IMR-90 (cell line): ENCODE data around the gene POLR2L. TPM values are rescaled to one million over a fixed set of nuclear protein-coding genes. Genes with fewer than 3 reads are reported as not detected.

Experiments
- ATAC-seq: fragments of 200-7000 bp; cut with Tn5 transposase; 2 replicates; pipeline ENCODE4 v1.9.1; 2020; ENCODE audit warnings: low read depth, mild to moderate bottlenecking, moderate library complexity
- BruUV-seq: library from RNA; stranded (reverse); fragments of 400-500 nt; replicated peaks from 2 replicates; lab custom pipeline; 2021; lab: Mats Ljungman, UMichigan
- CTCF ChIA-PET: fragments of 300-600 bp; formaldehyde crosslinking; extraction: SDS; loops from one replicate; lab custom pipeline; 2021; ENCODE audit warnings: antibody characterized with exemption; lab: Yijun Ruan, JAX
- POLR2A ChIA-PET: fragments of 300-600 bp; sonication (Branson Sonifier 250); formaldehyde crosslinking; loops from one replicate; lab custom pipeline; 2022; ENCODE audit warnings: antibody characterized with exemption; ENCODE audit not compliant: unreplicated experiment; lab: Charles Lee
- DNase-seq: peaks from one replicate; pipeline ENCODE4 v3.0.0; 2013
- H2AFZ ChIP-seq: replicated peaks from 2 replicates; pipeline ENCODE3; 2013; ENCODE audit warnings: low read length, mild to moderate bottlenecking; ENCODE audit not compliant: poor library complexity
- H2AK5ac ChIP-seq: 2 replicates; pipeline ENCODE4 v1.6.1; 2013; ENCODE audit warnings: low read depth, low read length, inconsistent platforms
- H2AK9ac ChIP-seq: replicated peaks from 2 replicates; pipeline ENCODE3; 2013; ENCODE audit warnings: mild to moderate bottlenecking, low read depth, low read length, moderate library complexity; ENCODE audit not compliant: poor library complexity
- H2BK120ac ChIP-seq: 2 replicates; pipeline ENCODE4 v1.6.1; 2013; ENCODE audit warnings: low read depth, low read length, inconsistent platforms
- H2BK15ac ChIP-seq: 3 replicates; pipeline ENCODE4 v1.6.1; 2013; ENCODE audit warnings: low read depth, low read length, inconsistent platforms
- H2BK20ac ChIP-seq: 2 replicates; pipeline ENCODE4 v1.6.1; 2013; ENCODE audit warnings: low read depth, mild to moderate bottlenecking, inconsistent platforms, low read length, moderate library complexity
- H2BK5ac ChIP-seq: 2 replicates; pipeline ENCODE4 v1.6.1; 2013; ENCODE audit warnings: mild to moderate bottlenecking, low read depth, low read length, inconsistent platforms; ENCODE audit not compliant: poor library complexity, severe bottlenecking
- H3K14ac ChIP-seq: replicated peaks from 2 replicates; pipeline ENCODE4 v1.6.1; 2013; ENCODE audit warnings: low read depth, low read length, inconsistent platforms
- H3K18ac ChIP-seq: 2 replicates; pipeline ENCODE4 v1.6.1; 2013; ENCODE audit warnings: low read depth, low read length, control low read depth
- H3K23ac ChIP-seq: 2 replicates; pipeline ENCODE4 v1.6.1; 2013; ENCODE audit warnings: low read depth, low read length, inconsistent platforms
- H3K27ac ChIP-seq: 2 replicates; pipeline ENCODE4 v1.5.1; 2013; ENCODE audit warnings: mild to moderate bottlenecking, control low read depth, low read length; ENCODE audit not compliant: insufficient read depth
- H3K27me3 ChIP-seq: 2 replicates; pipeline ENCODE4 v1.6.1; 2013; ENCODE audit warnings: low read length; ENCODE audit not compliant: control insufficient read depth, insufficient read depth
- H3K36me3 ChIP-seq: 2 replicates; pipeline ENCODE4 v1.6.1; 2013; ENCODE audit warnings: low read length, mixed read lengths; ENCODE audit not compliant: control insufficient read depth, insufficient read depth
- H3K4ac ChIP-seq: 2 replicates; pipeline ENCODE4 v1.6.1; 2013; ENCODE audit warnings: low read depth, low read length, inconsistent platforms
- H3K4me1 ChIP-seq: 2 replicates; pipeline ENCODE4 v1.6.1; 2013; ENCODE audit warnings: low read length, mixed read lengths; ENCODE audit not compliant: control insufficient read depth, insufficient read depth
- H3K4me2 ChIP-seq: 2 replicates; pipeline ENCODE4 v1.6.1; 2013; ENCODE audit warnings: low read depth, mild to moderate bottlenecking, control low read depth, low read length, moderate library complexity
- H3K4me3 ChIP-seq: 2 replicates; pipeline ENCODE4 v1.5.1; 2013; ENCODE audit warnings: low read depth, mild to moderate bottlenecking, control low read depth, low read length, moderate library complexity; ENCODE audit not compliant: insufficient read depth
- H3K56ac ChIP-seq: 2 replicates; pipeline ENCODE4 v1.6.1; 2013; ENCODE audit warnings: low read length, inconsistent platforms; ENCODE audit not compliant: insufficient read depth; ENCODE audit errors: extremely low read depth
- H3K79me1 ChIP-seq, 2 experiments: 2 replicates each; pipeline ENCODE4 v1.6.1; 2013; ENCODE audit warnings: low read length in 2 of 2, inconsistent platforms in 1 of 2, low read depth in 1 of 2
- H3K9ac ChIP-seq: 2 replicates; pipeline ENCODE4 v1.6.1; 2013; ENCODE audit warnings: low read depth, low read length, control low read depth
- H3K9me1 ChIP-seq: 2 replicates; pipeline ENCODE4 v1.6.1; 2013; ENCODE audit warnings: low read length, inconsistent platforms; ENCODE audit not compliant: insufficient read depth
- H3K9me3 ChIP-seq: 2 replicates; pipeline ENCODE4 v1.6.1; 2013; ENCODE audit warnings: low read length; ENCODE audit not compliant: control insufficient read depth, insufficient read depth
- H4K20me1 ChIP-seq: 2 replicates; pipeline ENCODE4 v1.6.1; 2013; ENCODE audit warnings: low read length, inconsistent platforms; ENCODE audit not compliant: insufficient read depth
- H4K5ac ChIP-seq: 2 replicates; pipeline ENCODE4 v1.6.1; 2013; ENCODE audit warnings: mild to moderate bottlenecking, low read depth, low read length, control low read depth
- H4K8ac ChIP-seq, 2 experiments: 2 replicates each; pipeline ENCODE4 v1.6.1; 2013; ENCODE audit warnings: low read depth in 2 of 2, low read length in 2 of 2, control low read depth in 1 of 2, inconsistent platforms in 1 of 2
- H4K91ac ChIP-seq: 2 replicates; pipeline ENCODE4 v1.6.1; 2013; ENCODE audit warnings: low read depth, low read length, inconsistent platforms; ENCODE audit not compliant: insufficient read depth
- WGBS, 2 experiments: methylation state at CpG; one replicate each; pipeline versions ENCODE4 v1.1.5 to v1.1.7; 2013; ENCODE audit warnings: missing lambda C conversion rate in 2 of 2; ENCODE audit not compliant: insufficient read length in 1 of 2; ENCODE audit errors: extremely low coverage in 2 of 2; 5-methylcytosine and 5-hydroxymethylcytosine counted together
- dilution Hi-C: fragments of 300-500 bp; cut with HindIII; formaldehyde crosslinking; loops from one replicate; pipeline ENCODE4 v1.14.3; 2018; ENCODE audit warnings: low sequenced_read_pairs; ENCODE audit not compliant: unreplicated experiment
- in situ Hi-C: fragments of 300-500 bp; cut with MboI; formaldehyde crosslinking; loops from 3 replicates; pipeline ENCODE4 v1.14.3; 2019; ENCODE audit warnings: low sequenced_read_pairs, inconsistent platforms, mixed read lengths
- intact Hi-C: fragments of 100-400 bp; cut with micrococcal nuclease; formaldehyde crosslinking; loops from 2 replicates; pipeline ENCODE4 v1.10.0; 2022
- polyA plus RNA-seq, 3 experiments: library from polyadenylated mRNA; depleted of rRNA; stranded (reverse); fragments of >200 nt; gene quantifications; 2 replicates each; pipeline ENCODE4 v1.2.3, GENCODE V29; 2012; ENCODE audit warnings: low replicate concordance in 1 of 3
- total RNA-seq: library from RNA; depleted of rRNA; stranded (reverse); fragments of >200 nt; gene quantifications from 2 replicates; pipeline ENCODE4 v1.2.3, GENCODE V29; 2012
- TF ChIP-seq, protein P1 (sequence below): fragments of 150-350 bp; IDR thresholded peaks from 2 replicates; pipeline ENCODE4 v1.6.1; 2017; ENCODE audit warnings: mild to moderate bottlenecking, antibody characterized with exemption, low read length, low read depth
- TF ChIP-seq, protein P2 (sequence below): conservative IDR thresholded peaks from 2 replicates; pipeline ENCODE4 v1.5.1; 2012; ENCODE audit warnings: mild to moderate bottlenecking, low read depth, low read length, improper control_type of control experiment

The POLR2L gene
- total and polyA plus RNA-seq, 2 of the 4 experiments (the other 2 are of a cell fraction), result 44.4 to 416 TPM

DNA sequence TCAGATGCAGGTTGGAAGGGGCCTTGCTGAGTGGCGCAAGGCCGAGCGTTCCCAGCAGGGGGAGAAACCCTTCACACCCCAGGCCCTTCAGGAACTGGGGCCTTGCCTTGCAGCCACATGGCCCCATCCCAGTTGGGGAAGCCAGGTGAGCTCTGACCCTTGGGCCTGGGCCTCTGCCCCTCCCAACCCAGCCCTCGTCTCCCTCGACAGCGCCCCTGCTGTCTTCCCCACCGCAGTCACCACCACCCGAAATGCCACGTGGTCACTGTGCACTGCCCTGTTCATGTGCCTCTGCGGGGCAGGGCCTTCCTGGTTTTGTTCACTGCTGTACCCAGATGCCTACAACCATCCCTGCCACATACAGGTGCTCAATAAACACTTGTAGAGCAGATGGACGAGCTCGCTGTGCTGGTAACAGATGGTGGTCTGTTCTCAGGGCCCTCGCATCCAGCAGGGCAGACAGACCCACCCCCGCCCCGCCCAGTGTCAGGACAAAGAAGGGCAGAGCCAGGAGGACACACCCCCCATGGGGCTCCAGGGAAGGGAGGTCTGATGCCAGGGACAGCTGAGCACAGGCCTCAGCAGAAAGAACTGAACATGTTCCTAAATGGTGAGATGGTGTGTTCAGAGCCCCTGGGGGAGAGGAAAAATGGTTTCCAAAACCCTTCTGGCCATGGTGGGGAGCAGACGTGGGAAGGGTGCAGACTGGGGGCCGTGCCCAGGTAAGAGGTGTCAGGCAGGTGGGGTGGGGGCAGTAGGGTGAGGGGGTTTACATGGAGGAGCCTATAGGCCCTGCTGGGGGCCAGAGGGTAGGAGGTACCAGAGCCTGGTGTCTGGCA is 3.7 kb downstream of the POLR2L start:
- Histone ChIP-seq H4K8ac (peak overlapping the region; percentile 40 to 51; a peak in 2 of 4 replicates), H3K9me1 (peaks cover 24% of the 10 kb centered on the region), H2BK5ac (no peak overlapping the region), H4K91ac (no peak overlapping the region), H3K4me2 (no peak overlapping the region), H3K18ac (no peak overlapping the region), H2AFZ (peak overlapping the region; percentile 57), H2BK120ac (no peak overlapping the region), H3K4ac (no peak overlapping the region), H3K27me3 (no peaks in the 10 kb centered on the region), H3K4me3 (no peak overlapping the region), H2BK20ac (no peak overlapping the region), H2AK9ac (peak overlapping the region; percentile 4), H2AK5ac (peak overlapping the region; percentile 31; the same call in 1 of the 2 replicates), H4K5ac (no peak overlapping the region), H3K79me1 (peaks cover 16 to 74% of the 10 kb centered on the region in 2 experiments; a peak in 3 of 4 replicates), H3K23ac (no peak overlapping the region), H3K14ac (no peak overlapping the region), H3K4me1 (peaks cover 26% of the 10 kb centered on the region), H3K9ac (no peak overlapping the region), H3K36me3 (peaks cover 52% of the 10 kb centered on the region), H3K56ac (no peak overlapping the region), H4K20me1 (peaks cover 85% of the 10 kb centered on the region), H3K27ac (peak overlapping the region; percentile 46), H3K9me3 (no peaks in the 10 kb centered on the region), H2BK15ac (no peak overlapping the region)
- TF ChIP-seq, protein P1, sequence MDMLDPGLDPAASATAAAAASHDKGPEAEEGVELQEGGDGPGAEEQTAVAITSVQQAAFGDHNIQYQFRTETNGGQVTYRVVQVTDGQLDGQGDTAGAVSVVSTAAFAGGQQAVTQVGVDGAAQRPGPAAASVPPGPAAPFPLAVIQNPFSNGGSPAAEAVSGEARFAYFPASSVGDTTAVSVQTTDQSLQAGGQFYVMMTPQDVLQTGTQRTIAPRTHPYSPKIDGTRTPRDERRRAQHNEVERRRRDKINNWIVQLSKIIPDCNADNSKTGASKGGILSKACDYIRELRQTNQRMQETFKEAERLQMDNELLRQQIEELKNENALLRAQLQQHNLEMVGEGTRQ, result no peak
- TF ChIP-seq, protein P2, sequence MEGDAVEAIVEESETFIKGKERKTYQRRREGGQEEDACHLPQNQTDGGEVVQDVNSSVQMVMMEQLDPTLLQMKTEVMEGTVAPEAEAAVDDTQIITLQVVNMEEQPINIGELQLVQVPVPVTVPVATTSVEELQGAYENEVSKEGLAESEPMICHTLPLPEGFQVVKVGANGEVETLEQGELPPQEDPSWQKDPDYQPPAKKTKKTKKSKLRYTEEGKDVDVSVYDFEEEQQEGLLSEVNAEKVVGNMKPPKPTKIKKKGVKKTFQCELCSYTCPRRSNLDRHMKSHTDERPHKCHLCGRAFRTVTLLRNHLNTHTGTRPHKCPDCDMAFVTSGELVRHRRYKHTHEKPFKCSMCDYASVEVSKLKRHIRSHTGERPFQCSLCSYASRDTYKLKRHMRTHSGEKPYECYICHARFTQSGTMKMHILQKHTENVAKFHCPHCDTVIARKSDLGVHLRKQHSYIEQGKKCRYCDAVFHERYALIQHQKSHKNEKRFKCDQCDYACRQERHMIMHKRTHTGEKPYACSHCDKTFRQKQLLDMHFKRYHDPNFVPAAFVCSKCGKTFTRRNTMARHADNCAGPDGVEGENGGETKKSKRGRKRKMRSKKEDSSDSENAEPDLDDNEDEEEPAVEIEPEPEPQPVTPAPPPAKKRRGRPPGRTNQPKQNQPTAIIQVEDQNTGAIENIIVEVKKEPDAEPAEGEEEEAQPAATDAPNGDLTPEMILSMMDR, result peak; percentile 13; the same call in 1 of the 2 replicates
- DNase-seq, result no peak
- POLR2A ChIA-PET, result interaction anchor here (1.8 kb wide), 1 partner anchor 20 kb away, joined by 5 read pairs; the partner anchor contains the start of gene PNPLA2
- ATAC-seq, result no peak
- BruUV-seq, result no TSS peak
- WGBS, 2 experiments, result 55% methylated on average over 10 of the region's 17 CpGs; no CpG with 5 or more reads in 1 of the 2 experiments
- intact Hi-C loops, result no loop called here
- in situ Hi-C loops, result no loop called here
- dilution Hi-C loops, result no loop called here
- CTCF ChIA-PET, result no interaction called here
